Osteocyte (in vitro differentiated cells): ENCODE results near the gene PIP5K1A. TPM values are rescaled to one million over a fixed set of nuclear protein-coding genes. Genes with fewer than 3 reads are reported as not detected.

Experiments used
- DNase-seq: peaks from one replicate; pipeline ENCODE4 v3.0.0; 2021; ENCODE audit warnings: mixed read lengths; ENCODE audit not compliant: unreplicated experiment; ENCODE audit errors: extremely low spot score
- H3K27ac Mint-ChIP-seq: one replicate; pipeline ENCODE4 v1.8.0; 2021; ENCODE audit warnings: mild to moderate bottlenecking, mixed read lengths; ENCODE audit not compliant: unreplicated experiment
- H3K27me3 Mint-ChIP-seq: one replicate; pipeline ENCODE4 v1.8.0; 2021; ENCODE audit warnings: mixed read lengths; ENCODE audit not compliant: unreplicated experiment
- H3K36me3 Mint-ChIP-seq: one replicate; pipeline ENCODE4 v1.8.0; 2021; ENCODE audit warnings: mixed read lengths; ENCODE audit not compliant: unreplicated experiment
- H3K4me1 Mint-ChIP-seq: one replicate; pipeline ENCODE4 v1.8.0; 2021; ENCODE audit warnings: mixed read lengths; ENCODE audit not compliant: unreplicated experiment
- H3K4me3 Mint-ChIP-seq: one replicate; pipeline ENCODE4 v1.8.0; 2021; ENCODE audit warnings: mild to moderate bottlenecking, moderate library complexity, mixed read lengths; ENCODE audit not compliant: unreplicated experiment
- H3K9me3 Mint-ChIP-seq: one replicate; pipeline ENCODE4 v1.8.0; 2021; ENCODE audit warnings: mixed read lengths; ENCODE audit not compliant: unreplicated experiment
- total RNA-seq: library from RNA; stranded (reverse); gene quantifications from 2 replicates; pipeline ENCODE4 v1.2.1, GENCODE V29; 2021
- TF ChIP-seq, protein P1 (sequence below): fragments of 200-600 bp; sonication (generic); IDR thresholded peaks from 2 replicates; pipeline ENCODE4 v1.5.0; 2021; ENCODE audit warnings: antibody characterized with exemption, mild to moderate bottlenecking, moderate library complexity

PIP5K1A gene
- total RNA-seq, 1 donor from 2014 or later, result 89.5 TPM

GRCh38 chr1:151286619-151287340, 88.4 kb downstream of the PIP5K1A start:
- no peak overlapping the region for H3K4me3 Mint-ChIP-seq
- H3K27ac Mint-ChIP-seq, result no peak overlapping the region
- TF ChIP-seq, protein P1, sequence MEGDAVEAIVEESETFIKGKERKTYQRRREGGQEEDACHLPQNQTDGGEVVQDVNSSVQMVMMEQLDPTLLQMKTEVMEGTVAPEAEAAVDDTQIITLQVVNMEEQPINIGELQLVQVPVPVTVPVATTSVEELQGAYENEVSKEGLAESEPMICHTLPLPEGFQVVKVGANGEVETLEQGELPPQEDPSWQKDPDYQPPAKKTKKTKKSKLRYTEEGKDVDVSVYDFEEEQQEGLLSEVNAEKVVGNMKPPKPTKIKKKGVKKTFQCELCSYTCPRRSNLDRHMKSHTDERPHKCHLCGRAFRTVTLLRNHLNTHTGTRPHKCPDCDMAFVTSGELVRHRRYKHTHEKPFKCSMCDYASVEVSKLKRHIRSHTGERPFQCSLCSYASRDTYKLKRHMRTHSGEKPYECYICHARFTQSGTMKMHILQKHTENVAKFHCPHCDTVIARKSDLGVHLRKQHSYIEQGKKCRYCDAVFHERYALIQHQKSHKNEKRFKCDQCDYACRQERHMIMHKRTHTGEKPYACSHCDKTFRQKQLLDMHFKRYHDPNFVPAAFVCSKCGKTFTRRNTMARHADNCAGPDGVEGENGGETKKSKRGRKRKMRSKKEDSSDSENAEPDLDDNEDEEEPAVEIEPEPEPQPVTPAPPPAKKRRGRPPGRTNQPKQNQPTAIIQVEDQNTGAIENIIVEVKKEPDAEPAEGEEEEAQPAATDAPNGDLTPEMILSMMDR, result no peak
- no peak for DNase-seq
- no peaks in the 10 kb centered on the region for H3K9me3 Mint-ChIP-seq
- H3K27me3 Mint-ChIP-seq, result no peaks in the 10 kb centered on the region
- peaks cover 21% of the 10 kb centered on the region for H3K36me3 Mint-ChIP-seq
- peaks cover 16% of the 10 kb centered on the region for H3K4me1 Mint-ChIP-seq

DNA sequence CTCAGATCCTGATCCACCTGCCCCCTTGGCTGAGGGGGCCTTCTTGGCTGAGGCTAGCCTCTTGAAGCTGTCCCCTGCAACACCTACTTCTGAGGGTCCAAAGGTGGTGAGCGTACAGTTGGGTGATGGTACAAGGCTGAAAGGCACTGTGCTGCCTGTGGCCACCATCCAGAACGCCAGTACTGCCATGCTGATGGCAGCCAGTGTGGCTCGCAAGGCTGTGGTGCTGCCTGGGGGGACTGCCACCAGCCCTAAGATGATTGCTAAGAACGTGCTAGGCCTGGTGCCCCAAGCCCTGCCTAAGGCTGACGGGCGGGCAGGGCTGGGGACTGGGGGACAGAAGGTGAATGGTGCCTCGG, 89.0 kb downstream of the PIP5K1A start:
- TF ChIP-seq, protein P1, result no peak
- H3K9me3 Mint-ChIP-seq, result no peaks in the 10 kb centered on the region
- H3K4me1 Mint-ChIP-seq, result peaks cover 16% of the 10 kb centered on the region
- no peaks in the 10 kb centered on the region for H3K27me3 Mint-ChIP-seq
- DNase-seq, result no peak
- peaks cover 21% of the 10 kb centered on the region for H3K36me3 Mint-ChIP-seq
- no peak overlapping the region for H3K4me3 Mint-ChIP-seq
- H3K27ac Mint-ChIP-seq, result no peak overlapping the region

- TF ChIP-seq, protein P1, result no peak
- H3K4me1 Mint-ChIP-seq, result peaks cover 16% of the 10 kb centered on the region
- no peak overlapping the region for H3K27ac Mint-ChIP-seq
- peaks cover 26% of the 10 kb centered on the region for H3K36me3 Mint-ChIP-seq
- no peak for DNase-seq
- H3K4me3 Mint-ChIP-seq, result no peak overlapping the region
- no peaks in the 10 kb centered on the region for H3K9me3 Mint-ChIP-seq
- H3K27me3 Mint-ChIP-seq, result no peaks in the 10 kb centered on the region
These were observed 89.6 kb downstream of the PIP5K1A start for GRCh38 chr1:151287767-151288500.

DNA sequence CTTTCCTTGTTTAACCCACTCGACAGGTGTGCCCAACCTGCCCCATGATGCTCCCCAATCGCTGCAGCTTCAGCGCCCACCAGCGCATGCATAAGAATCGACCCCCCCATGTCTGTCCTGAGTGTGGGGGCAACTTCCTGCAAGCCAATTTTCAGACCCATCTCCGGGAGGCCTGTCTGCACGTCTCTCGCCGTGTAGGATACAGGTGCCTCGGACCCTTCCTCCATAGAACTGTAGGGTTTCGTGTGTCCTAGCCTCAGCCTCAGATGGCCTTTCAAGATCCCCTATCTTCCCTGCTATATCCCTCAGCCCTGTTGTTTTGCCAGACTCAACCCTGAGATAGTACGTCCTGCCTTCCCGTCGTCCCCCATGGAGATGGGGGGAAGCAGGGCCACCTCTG, 90.2 kb downstream of the PIP5K1A start:
- H3K4me1 Mint-ChIP-seq, result peaks cover 11% of the 10 kb centered on the region
- TF ChIP-seq, protein P1, result no peak
- H3K27me3 Mint-ChIP-seq, result no peaks in the 10 kb centered on the region
- H3K27ac Mint-ChIP-seq, result no peak overlapping the region
- H3K4me3 Mint-ChIP-seq, result no peak overlapping the region
- DNase-seq, result no peak
- no peaks in the 10 kb centered on the region for H3K9me3 Mint-ChIP-seq
- peaks cover 26% of the 10 kb centered on the region for H3K36me3 Mint-ChIP-seq
